PFSK-1 (cell line): ENCODE measurements around the gene ARL15.

Source experiments
- POLR2AphosphoS5 ChIP-seq: IDR thresholded peaks from 2 replicates; pipeline ENCODE4 v1.6.1; 2012; ENCODE audit warnings: low read depth, mild to moderate bottlenecking, control low read depth, low read length, moderate library complexity
- REST ChIP-seq, 2 experiments: IDR thresholded peaks; 2 replicates each; pipeline versions ENCODE4 v1.6.1 to v1.8.0; 2011 to 2012; ENCODE audit warnings: low read depth in 2 of 2, low read length in 2 of 2, control low read depth in 1 of 2, inconsistent platforms in 1 of 2, mild to moderate bottlenecking in 1 of 2, moderate library complexity in 1 of 2; ENCODE audit not compliant: insufficient read depth in 1 of 2
- SIN3A ChIP-seq: IDR thresholded peaks from 2 replicates; pipeline ENCODE4 v1.6.1; 2012; ENCODE audit warnings: mild to moderate bottlenecking, low read length, moderate library complexity, borderline replicate concordance; ENCODE audit not compliant: insufficient read depth
- TAF1 ChIP-seq: IDR thresholded peaks from 2 replicates; pipeline ENCODE4 v1.6.1; 2012; ENCODE audit warnings: low read length, control low read depth, borderline replicate concordance; ENCODE audit not compliant: insufficient read depth

GRCh38 chr5:54133917-54134316 lies 176.5 kb downstream of the ARL15 start:
- TF ChIP-seq TAF1 (no peak), POLR2AphosphoS5 (no peak), REST (IDR thresholded peaks at IDR 0.05; ENCODE audit: insufficient read depth in 1 of 2, low read depth in 2 of 2, low read length in 2 of 2) (no peak), SIN3A (no peak)
